GM18951 (cell line): ENCODE data around the gene GAL.

Experiments
- POLR2A ChIP-seq: IDR thresholded peaks from 4 replicates; pipeline ENCODE4 v1.6.1; 2011; ENCODE audit warnings: mild to moderate bottlenecking; ENCODE audit not compliant: insufficient read length, insufficient read depth; ENCODE audit errors: extremely low read depth
- in situ Hi-C: fragments of 300-500 bp; cut with MboI; formaldehyde crosslinking; loops from one replicate; pipeline ENCODE4 v1.12.0; 2022; ENCODE audit warnings: low sequenced_read_pairs, mixed read lengths, inconsistent platforms; ENCODE audit not compliant: unreplicated experiment

The GAL gene

GRCh38 chr11:68653486-68654430 lies 30.6 kb upstream of the GAL start:
- no peak for TF ChIP-seq POLR2A
- in situ Hi-C loops: no loop called here

- no peak for TF ChIP-seq POLR2A
- in situ Hi-C loops: no loop called here
Observed at GRCh38 chr11:68654978-68655377, 29.4 kb upstream of the GAL start.

GRCh38 chr11:68655406-68655805 lies 28.9 kb upstream of the GAL start:
- TF ChIP-seq POLR2A: no peak
- in situ Hi-C loops: no loop called here

GRCh38 chr11:68655806-68656205 lies 28.5 kb upstream of the GAL start:
- TF ChIP-seq POLR2A: no peak
- in situ Hi-C loops: no loop called here

DNA sequence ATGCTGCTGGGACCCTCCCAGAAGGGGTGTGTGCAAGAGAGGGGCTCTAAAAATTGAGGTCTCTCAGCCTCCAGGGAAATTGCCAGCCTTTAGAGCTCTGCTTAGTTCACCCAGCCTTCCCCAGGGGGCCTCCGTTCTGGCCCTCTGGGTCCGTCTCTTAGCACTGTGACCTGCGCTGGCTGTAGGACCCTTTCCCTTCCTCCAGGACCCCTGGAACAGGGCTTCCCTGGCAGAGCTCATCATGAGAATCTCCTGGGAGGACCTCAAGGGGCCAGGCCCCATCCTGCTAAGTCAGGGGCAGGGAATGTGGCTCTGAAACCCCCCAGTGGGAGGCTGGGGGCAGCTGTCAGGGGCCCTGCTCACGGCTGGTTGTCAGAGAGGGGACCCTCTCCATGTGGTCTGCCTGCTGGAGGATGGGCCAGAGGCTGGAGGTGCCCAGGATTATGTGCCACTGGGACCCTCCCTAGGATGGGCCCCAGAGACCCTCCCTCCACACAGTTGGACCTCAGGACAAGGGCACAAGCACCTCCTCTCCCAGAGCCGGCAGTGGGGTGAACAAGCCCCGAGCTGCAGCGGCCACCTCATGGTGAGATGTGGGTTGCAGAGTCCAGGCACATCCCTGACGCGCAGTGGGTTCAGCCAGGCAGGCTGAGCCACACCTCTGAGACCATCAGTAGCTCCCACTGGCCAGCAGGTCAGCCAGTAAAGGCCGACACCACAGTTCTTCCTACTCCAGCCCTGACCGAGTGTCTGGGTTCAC lies 27.1 kb upstream of the GAL start:
- in situ Hi-C loops: no loop called here
- TF ChIP-seq POLR2A: no peak

DNA sequence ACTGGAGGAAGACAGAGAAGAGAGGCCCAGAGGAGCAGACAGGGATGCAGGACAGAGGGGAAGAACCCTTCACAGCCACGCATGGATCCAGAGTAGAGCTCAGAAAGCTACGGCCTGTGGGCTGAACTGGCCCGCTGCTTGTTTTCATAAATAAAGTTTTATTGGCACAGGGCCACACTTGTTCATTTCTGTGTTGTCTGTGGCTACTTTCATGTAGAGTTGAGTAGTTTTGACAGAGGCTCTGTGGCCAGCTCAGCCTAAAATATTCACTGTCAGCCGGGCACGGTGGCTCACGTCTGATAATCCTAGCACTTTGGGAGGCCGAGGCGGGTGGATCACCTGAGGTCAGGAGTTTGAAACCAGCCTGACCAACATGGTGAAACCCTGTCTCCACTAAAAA lies 26.2 kb upstream of the GAL start:
- in situ Hi-C loops: no loop called here
- TF ChIP-seq POLR2A: no peak

GRCh38 chr11:68658661-68659060 lies 25.7 kb upstream of the GAL start:
- in situ Hi-C loops: no loop called here
- no peak for TF ChIP-seq POLR2A

- in situ Hi-C loops: no loop called here
- no peak for TF ChIP-seq POLR2A
Observed at GRCh38 chr11:68659158-68659921, 25.0 kb upstream of the GAL start.

DNA sequence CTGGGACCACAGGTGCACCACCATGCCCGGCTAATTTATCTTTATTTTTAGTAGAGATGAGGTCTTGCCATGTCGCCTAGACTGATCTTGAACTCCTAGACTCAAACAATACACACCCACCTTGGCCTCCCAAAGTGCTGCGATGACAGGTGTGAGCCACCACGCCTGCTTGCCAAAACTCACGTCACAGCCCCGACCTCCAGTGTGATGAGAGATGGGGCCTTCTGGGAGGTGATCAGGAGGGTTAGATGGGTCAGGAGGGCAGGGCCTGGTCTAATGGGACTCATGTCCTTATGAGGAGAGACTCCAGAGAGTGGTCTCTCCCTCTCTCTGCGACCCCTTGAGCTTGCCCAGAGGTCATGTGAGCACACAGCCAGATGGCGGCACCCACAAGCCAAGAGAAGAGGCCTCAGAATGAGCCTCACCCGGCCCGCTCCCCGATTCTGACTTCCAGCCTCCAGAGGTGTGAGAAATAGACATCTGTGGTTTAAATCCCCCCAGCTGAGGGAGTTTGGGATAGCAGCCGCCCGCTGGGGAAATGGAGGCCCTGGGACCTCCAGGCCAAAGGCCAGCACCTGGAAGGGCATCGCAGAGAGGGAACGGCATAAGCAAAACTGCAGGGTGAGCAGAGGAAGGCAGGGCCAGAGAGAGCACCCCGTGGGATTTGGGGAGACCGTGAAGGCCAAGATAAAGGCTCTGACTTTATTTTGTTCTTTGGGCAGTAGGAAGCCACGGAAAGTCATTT lies 24.1 kb upstream of the GAL start:
- TF ChIP-seq POLR2A: no peak
- in situ Hi-C loops: no loop called here

DNA sequence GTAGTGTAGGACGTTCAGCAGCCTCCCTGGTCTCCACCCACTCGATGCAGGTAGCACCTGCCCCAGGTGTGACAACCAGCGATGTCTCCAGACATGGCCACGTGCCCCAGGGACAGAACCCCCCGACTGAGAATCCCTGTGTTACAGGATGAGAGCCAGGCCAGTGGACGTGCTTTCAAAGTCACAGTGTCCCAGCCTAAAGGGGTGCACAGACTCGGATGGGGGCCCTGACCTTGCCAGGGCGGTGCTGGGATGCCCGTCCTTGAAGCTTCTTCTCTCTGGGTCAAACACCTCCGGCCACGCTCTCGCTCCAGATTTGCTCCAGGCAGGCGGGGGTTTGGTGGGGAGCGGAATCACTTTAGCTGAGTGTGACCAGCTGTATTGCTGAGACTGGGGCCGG lies 23.3 kb upstream of the GAL start:
- no peak for TF ChIP-seq POLR2A
- in situ Hi-C loops: no loop called here

- TF ChIP-seq POLR2A: no peak
- in situ Hi-C loops: no loop called here
Observed at GRCh38 chr11:68661697-68662603, 22.4 kb upstream of the GAL start.

DNA sequence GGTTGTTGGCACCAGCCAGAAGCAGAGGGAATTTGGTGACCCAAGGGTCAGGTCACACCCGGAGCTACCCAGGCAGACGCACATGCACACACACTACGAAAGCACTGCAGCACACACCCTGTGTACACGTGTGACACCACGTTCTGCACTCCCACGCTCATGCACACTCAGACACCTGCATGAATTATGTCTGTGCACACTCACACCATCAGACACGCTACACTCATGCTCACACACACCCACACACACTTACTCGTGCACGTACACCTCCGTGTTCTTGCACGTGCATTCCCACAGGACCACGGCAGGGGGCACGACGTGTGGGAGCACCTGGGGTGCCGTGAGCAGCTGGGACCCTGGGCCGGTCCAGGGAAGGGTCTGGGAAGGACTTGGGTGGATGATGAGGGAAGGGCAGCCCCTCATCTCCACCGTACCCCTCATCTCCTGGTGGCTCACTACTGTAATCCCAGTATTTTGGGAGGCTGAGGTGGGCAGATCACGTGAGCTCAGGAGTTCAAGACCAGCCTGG lies 20.8 kb upstream of the GAL start:
- in situ Hi-C loops: no loop called here

DNA sequence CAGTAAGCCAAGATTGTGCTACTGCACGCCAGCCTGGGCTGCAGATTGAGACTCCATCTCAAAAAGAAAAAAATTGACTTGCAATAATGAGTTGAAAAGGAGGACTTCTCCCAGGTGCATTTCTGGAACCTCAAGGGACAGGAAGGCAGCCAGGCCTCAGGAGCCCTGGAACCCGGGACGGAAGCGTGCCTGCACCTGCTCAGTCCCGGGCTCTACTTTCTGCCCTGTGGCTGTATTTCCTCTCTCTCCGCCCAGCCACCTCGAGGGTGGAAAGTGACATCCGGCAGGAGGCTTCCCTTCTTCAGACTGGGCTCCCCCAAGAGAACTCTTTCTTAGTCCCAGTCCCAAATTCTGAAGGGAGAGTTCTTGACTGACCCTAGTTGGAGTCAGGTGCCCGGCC lies 20.2 kb upstream of the GAL start:
- in situ Hi-C loops: no loop called here
- TF ChIP-seq POLR2A: no peak

More for the DNA sequence above, 20.8 kb upstream of the GAL start:
- no peak for TF ChIP-seq POLR2A
